Renal cortex interstitium (tissue), 15 donors: ENCODE data around the gene ARHGEF28. TPM values are rescaled to one million over a fixed set of nuclear protein-coding genes. Genes with fewer than 3 reads are reported as not detected.

Source experiments
- DNase-seq, 11 donors: peaks; one replicate each; pipeline ENCODE4 v3.0.0-alpha.2; 2013; ENCODE audit warnings: low read depth in 9 of 11, low spot score in 4 of 11; ENCODE audit errors: extremely low read depth in 1 of 11
- long read RNA-seq, 16 experiments: transcript quantifications; one replicate each; lab custom pipeline, GENCODE V29; 2026
- polyA plus RNA-seq, 3 donors: library from polyadenylated mRNA; unstranded; fragments of 120-200 nt; gene quantifications; one replicate each; pipeline ENCODE4 v1.2.1, GENCODE V29; 2013; ENCODE audit not compliant: insufficient read length in 3 of 3

ARHGEF28 gene, protein sequence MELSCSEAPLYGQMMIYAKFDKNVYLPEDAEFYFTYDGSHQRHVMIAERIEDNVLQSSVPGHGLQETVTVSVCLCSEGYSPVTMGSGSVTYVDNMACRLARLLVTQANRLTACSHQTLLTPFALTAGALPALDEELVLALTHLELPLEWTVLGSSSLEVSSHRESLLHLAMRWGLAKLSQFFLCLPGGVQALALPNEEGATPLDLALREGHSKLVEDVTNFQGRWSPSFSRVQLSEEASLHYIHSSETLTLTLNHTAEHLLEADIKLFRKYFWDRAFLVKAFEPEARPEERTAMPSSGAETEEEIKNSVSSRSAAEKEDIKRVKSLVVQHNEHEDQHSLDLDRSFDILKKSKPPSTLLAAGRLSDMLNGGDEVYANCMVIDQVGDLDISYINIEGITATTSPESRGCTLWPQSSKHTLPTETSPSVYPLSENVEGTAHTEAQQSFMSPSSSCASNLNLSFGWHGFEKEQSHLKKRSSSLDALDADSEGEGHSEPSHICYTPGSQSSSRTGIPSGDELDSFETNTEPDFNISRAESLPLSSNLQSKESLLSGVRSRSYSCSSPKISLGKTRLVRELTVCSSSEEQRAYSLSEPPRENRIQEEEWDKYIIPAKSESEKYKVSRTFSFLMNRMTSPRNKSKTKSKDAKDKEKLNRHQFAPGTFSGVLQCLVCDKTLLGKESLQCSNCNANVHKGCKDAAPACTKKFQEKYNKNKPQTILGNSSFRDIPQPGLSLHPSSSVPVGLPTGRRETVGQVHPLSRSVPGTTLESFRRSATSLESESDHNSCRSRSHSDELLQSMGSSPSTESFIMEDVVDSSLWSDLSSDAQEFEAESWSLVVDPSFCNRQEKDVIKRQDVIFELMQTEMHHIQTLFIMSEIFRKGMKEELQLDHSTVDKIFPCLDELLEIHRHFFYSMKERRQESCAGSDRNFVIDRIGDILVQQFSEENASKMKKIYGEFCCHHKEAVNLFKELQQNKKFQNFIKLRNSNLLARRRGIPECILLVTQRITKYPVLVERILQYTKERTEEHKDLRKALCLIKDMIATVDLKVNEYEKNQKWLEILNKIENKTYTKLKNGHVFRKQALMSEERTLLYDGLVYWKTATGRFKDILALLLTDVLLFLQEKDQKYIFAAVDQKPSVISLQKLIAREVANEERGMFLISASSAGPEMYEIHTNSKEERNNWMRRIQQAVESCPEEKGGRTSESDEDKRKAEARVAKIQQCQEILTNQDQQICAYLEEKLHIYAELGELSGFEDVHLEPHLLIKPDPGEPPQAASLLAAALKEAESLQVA (N-terminal part only)
- polyA plus RNA-seq, result 10 to 100 TPM; 40.8 to 70.9 (median 52.7) TPM
- long read RNA-seq, donor 1, partial matches to known transcripts, result 7 of 7 reads
- long read RNA-seq, donor 1, other reads (novel, unspliced or antisense), result 0 of 7 reads
- long read RNA-seq, donor 2, result 0 reads
- long read RNA-seq, donor 3, partial matches to known transcripts, result 5 of 5 reads
- long read RNA-seq, donor 3, other reads (novel, unspliced or antisense), result 0 of 5 reads
- long read RNA-seq, donor 4, partial matches to known transcripts, result 5 of 5 reads
- long read RNA-seq, donor 4, other reads (novel, unspliced or antisense), result 0 of 5 reads
- long read RNA-seq, donor 5, result 0 reads
- long read RNA-seq, donor 6, partial matches to known transcripts, result 0 of 1 reads
- long read RNA-seq, donor 6, other reads (novel, unspliced or antisense), result 0 of 1 reads
- long read RNA-seq, donor 7, partial matches to known transcripts, result 0 of 1 reads
- long read RNA-seq, donor 7, other reads (novel, unspliced or antisense), result 0 of 1 reads
- long read RNA-seq, donor 8, result 0 reads
- long read RNA-seq, donor 9, full-length matches to known transcripts, result 4 of 4 reads
- long read RNA-seq, donor 9, partial matches to known transcripts, result 0 of 4 reads
- long read RNA-seq, donor 9, other reads (novel, unspliced or antisense), result 0 of 4 reads
- long read RNA-seq, donor 10, full-length matches to known transcripts, result 2 of 9 reads
- long read RNA-seq, donor 10, partial matches to known transcripts, result 7 of 9 reads
- long read RNA-seq, donor 10, other reads (novel, unspliced or antisense), result 0 of 9 reads
- long read RNA-seq, donor 11, full-length matches to known transcripts, result 2 of 2 reads
- long read RNA-seq, donor 11, partial matches to known transcripts, result 0 of 2 reads
- long read RNA-seq, donor 11, other reads (novel, unspliced or antisense), result 0 of 2 reads
- long read RNA-seq, donor 12, result 0 reads
- long read RNA-seq, donor 13, result 0 reads
- long read RNA-seq, donor 14, full-length matches to known transcripts, result 1 of 8 reads
- long read RNA-seq, donor 14, partial matches to known transcripts, result 7 of 8 reads
- long read RNA-seq, donor 14, other reads (novel, unspliced or antisense), result 0 of 8 reads
- long read RNA-seq, donor 15, partial matches to known transcripts, result 0 of 1 reads
- long read RNA-seq, donor 15, other reads (novel, unspliced or antisense), result 0 of 1 reads
- long read RNA-seq, donor 16, full-length matches to known transcripts, result 4 of 12 reads
- long read RNA-seq, donor 16, partial matches to known transcripts, result 8 of 12 reads
- long read RNA-seq, donor 16, other reads (novel, unspliced or antisense), result 0 of 12 reads

DNA sequence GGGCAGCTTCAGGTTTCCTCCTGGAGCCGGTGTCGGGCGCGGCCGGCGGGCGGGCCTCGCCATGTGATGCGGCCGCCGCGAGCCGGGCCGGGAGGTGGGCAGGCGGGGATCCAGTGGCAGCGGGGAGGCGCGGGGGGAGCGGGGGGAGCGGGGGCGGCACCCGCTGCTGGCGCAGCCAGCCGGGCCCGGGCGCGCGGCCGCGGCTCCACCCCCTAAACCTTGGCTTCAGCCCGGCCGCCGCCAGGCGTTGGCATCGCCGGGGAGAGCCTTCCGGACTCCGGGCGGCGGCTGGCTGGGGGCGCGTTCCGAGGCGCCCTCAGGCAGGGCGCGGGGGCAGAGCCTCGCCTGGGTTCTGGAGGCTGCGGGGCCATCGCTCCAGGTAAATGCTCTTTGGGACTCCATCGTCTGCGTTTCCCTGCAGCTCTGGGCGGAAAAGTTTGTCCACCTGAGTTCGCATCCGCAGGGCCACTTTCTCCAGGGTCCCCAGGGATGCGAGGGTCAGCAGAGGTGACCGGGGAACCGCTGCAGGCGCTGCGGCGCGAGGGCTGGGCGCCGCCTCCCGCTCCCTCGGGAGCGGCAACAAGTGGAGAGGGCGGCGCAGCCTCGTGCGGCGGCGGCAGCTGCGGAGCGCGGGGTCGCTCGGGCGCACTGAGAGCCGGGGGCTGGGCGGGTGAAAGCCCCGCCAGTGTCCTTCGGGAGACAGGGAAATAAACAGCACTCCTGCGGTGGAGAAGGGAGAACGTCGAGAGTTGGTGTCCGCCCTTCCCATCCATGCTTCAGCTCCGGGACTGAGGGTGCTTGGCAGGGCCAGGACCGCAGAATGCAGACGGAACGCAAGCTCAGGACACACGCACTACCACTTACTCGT lies at the start of gene ARHGEF28:
ARHGEF28 (plus strand) TSS at position 253 of the 868 bp plus-strand sequence. CDS start 58,656 bp downstream, outside the sequence.
- DNase-seq, result peak in 9 of 11 donors; percentile 20 to 58 (median 37)

DNA sequence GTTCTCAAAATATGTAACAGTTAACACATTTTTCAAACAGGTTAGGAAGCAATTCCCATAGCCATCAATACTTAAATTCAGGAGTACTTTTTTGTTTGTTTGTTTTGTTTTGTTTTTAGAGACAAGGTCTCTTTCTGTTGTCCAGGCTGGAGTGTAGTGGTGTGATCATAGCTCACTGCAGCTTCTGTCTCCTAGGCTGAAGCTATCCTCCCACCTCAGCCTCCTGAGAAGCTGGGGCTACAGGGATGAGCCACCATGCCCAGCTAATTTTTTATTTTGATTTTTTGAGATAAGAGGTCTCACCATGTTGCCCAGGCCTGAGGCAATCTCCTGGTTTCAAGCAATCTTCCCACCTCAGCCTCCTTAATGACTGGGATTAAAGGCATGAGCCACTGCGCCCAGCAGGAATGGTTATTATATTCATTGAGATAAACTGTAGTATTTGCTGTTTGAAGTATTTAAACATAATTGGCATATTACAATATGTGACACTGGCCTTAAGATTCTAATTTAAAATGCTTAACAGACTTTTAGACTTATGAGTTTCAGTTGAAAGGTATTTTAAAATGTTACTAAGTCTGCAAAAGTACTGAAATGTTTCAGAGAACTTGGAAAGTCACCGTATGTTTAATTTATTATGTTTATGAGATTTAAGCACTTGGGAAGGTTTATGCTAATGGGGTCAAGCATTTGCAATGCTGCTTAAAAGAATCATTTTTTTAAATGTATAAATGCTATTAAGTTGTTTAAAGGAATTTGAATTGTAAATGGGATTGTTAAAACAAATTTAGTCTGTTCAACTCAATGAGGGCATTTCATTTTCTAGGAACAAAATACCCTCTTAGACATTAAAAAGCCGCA lies 43.5 kb upstream of the ARHGEF28 start:
- DNase-seq, result no peak

GRCh38 chr5:73587923-73588322 lies 38.1 kb upstream of the ARHGEF28 start:
- DNase-seq, result no peak

- DNase-seq, result peak; percentile 39 to 76 (median 66)
These were observed 34.8 kb upstream of the ARHGEF28 start for GRCh38 chr5:73591102-73591695.

DNA sequence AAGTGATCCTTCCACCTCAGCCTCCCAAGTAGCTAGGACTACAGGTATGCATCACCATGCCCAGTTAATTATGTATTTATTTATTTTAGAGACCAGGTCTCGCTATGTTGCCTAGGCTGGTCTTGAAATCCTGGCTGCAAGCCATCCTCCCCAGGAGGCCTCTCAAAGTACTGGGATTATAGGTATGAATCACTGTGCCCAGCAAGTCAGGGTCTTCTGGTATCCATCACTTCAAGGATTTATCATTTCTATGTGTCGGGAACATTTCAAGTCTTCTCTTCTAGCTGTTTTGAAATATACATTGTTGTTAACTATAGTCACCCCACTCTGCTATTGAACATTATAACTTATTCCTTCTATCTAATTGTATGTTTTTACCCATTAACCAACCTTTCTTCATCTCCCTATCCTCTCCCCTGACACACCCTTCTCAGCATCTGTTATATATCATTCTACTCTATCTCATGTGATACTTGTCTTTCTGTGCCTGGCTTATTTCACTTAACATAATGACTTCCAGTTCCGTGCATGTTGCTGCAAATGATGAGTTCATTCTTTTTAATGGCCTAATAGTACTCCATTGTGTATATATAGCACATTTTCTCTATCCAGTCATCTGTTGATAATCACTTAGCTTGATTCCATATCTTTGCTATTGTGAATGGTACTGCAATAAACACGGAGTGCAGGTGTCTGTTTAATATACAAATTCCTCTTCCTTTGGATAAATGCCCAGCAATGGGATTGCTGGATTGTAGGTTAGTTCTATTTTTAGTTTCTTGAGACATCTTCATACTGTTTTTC lies 34.1 kb upstream of the ARHGEF28 start:
- no peak for DNase-seq

- DNase-seq, result no peak
These were observed 33.4 kb upstream of the ARHGEF28 start for GRCh38 chr5:73592551-73592950.

DNA sequence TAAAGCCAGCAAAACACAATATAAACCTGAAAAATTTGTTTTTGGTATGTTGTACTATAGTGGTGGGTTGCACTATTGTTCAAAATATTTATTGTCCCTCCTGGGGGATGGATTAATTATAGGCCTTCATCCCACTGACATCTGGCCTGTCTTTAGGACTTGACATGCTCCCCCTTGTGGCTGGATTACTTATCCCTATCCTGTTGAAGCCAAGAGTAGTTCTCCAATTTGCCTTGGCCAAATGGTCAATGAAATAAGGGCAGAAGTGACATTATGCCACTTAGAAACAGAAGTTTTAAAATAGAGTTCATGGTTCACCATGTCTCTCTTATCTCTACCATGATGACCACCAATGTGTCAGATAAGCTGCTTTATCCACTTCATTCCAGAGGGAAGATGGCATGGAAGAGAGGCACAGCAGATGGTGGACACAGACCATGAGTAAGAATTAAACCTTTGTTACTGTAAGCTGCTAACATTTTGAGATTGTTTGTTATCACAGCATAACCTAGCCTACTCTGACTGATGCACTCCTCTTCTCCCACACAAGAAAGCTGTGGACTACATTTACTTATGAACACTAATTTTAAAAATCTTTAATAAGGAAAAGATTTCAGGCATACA lies 29.2 kb upstream of the ARHGEF28 start:
- DNase-seq, result peak in 1 of 11 donors; percentile 4

DNA sequence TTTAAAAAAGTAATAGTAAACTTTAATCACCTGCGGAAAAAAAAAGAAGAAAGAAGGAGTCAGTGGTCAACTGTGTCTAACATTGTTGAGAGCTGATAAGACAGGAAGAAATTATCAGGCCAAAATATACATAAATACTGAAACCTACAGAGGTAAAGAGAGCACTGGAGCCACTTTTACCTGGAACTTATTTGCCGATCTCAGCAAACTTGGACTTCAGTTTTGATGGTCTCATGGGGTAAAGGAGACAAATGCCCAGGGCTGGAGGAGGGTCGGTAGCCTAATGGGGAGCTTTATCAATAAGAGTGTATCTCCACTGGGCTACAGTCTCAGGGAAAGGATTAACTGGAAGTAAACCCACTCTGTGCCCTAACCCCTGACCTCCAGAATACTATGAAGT lies 26.6 kb upstream of the ARHGEF28 start:
- DNase-seq, result no peak

DNA sequence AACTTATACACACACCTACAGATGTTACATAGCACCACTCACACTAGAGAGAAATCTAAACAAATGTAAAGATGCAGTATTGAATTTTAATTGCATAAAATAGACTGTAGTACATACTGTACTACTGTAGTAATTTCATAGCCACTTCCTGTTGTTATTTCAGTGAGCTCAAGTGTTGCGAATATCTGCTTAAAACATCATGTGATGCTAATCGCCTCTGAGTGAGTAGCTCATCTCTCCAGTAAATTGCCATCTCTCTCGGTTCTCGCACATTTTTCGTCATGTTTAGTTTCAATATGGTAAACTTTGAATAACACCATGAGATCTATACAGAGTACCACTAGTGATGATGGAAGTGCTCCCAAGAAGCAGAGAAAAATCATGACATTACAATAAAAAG lies 22.0 kb upstream of the ARHGEF28 start:
- no peak for DNase-seq

- DNase-seq, result no peak
These were observed 20.5 kb upstream of the ARHGEF28 start for GRCh38 chr5:73605223-73606087.

- no peak for DNase-seq
These were observed 19.7 kb upstream of the ARHGEF28 start for GRCh38 chr5:73606206-73606753.

DNA sequence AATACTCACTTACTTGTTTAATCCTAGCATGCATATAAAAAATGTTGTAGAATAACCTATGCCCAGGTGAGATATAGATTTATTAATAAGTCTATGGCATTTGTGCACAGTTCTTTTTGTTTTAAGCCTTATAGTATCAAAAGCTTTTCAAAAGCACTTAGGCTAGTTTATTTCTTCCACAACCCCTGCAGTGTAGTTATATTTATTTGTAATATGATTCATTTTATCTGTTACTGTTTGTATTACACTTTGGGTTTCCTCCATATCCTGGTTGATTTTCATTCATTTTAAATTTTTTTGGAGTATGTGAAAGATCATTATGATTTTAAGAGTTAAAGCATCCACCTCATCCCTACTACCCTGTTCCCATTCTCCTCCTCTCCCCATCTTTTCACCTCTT lies 18.8 kb upstream of the ARHGEF28 start:
- no peak for DNase-seq
